Neural progenitor cell (in vitro differentiated cells): Measurements from ENCODE around the gene OSTF1. TPM values are rescaled to one million over a fixed set of nuclear protein-coding genes. Genes with fewer than 3 reads are reported as not detected.
A peak's percentile ranks its signal among the peaks of the same experiment; 100 is the strongest.

ENCODE experiments used
- DNase-seq: peaks from one replicate; pipeline ENCODE4 v3.0.0-alpha.2; 2016; ENCODE audit warnings: low spot score
- H2AFZ ChIP-seq: fragments of 200-600 bp; sonication (generic); replicated peaks from 2 replicates; pipeline ENCODE4 v1.6.1; 2016; ENCODE audit warnings: antibody characterized with exemption
- H3F3A ChIP-seq: fragments of 200-600 bp; sonication (generic); 2 replicates; pipeline ENCODE4 v1.6.1; 2016; ENCODE audit warnings: antibody characterized with exemption, low read depth
- H3K27ac ChIP-seq: fragments of 200-600 bp; sonication (generic); 2 replicates; pipeline ENCODE4 v1.5.1; 2016; ENCODE audit warnings: mild to moderate bottlenecking
- H3K27me3 ChIP-seq: fragments of 200-600 bp; sonication (generic); 2 replicates; pipeline ENCODE4 v1.6.1; 2016; ENCODE audit warnings: mild to moderate bottlenecking, moderate library complexity
- H3K36me3 ChIP-seq: fragments of 200-600 bp; sonication (generic); 2 replicates; pipeline ENCODE4 v1.5.1; 2016
- H3K4me1 ChIP-seq: fragments of 200-600 bp; sonication (generic); 2 replicates; pipeline ENCODE4 v1.6.1; 2016; ENCODE audit warnings: mixed run types
- H3K4me2 ChIP-seq: fragments of 200-600 bp; sonication (generic); 2 replicates; pipeline ENCODE4 v1.6.1; 2016
- H3K4me3 ChIP-seq: fragments of 200-600 bp; sonication (generic); 2 replicates; pipeline ENCODE4 v1.5.1; 2016
- H3K79me2 ChIP-seq: fragments of 200-600 bp; sonication (generic); 2 replicates; pipeline ENCODE4 v1.6.1; 2016; ENCODE audit warnings: low read depth
- H3K9ac ChIP-seq: fragments of 200-600 bp; sonication (generic); 2 replicates; pipeline ENCODE4 v1.6.1; 2016
- H3K9me3 ChIP-seq: fragments of 200-600 bp; sonication (generic); 2 replicates; pipeline ENCODE4 v1.5.1; 2016; ENCODE audit warnings: low read depth
- H4K20me1 ChIP-seq: fragments of 200-600 bp; sonication (generic); 2 replicates; pipeline ENCODE4 v1.6.1; 2016; ENCODE audit warnings: low read depth
- H3K27ac Mint-ChIP-seq: 3 replicates; pipeline ENCODE4 v1.8.0; 2021; ENCODE audit warnings: mixed read lengths
- H3K27me3 Mint-ChIP-seq: 2 replicates; pipeline ENCODE4 v1.8.0; 2022; ENCODE audit warnings: low read depth, mild to moderate bottlenecking, inconsistent platforms, moderate library complexity, mixed read lengths; ENCODE audit not compliant: insufficient read depth
- H3K36me3 Mint-ChIP-seq: 3 replicates; pipeline ENCODE4 v1.8.0; 2021; ENCODE audit warnings: mixed read lengths
- H3K4me1 Mint-ChIP-seq: 3 replicates; pipeline ENCODE4 v1.8.0; 2021; ENCODE audit warnings: mixed read lengths
- H3K4me3 Mint-ChIP-seq: 3 replicates; pipeline ENCODE4 v1.8.0; 2021; ENCODE audit warnings: mild to moderate bottlenecking, moderate library complexity, mixed read lengths
- H3K9me3 Mint-ChIP-seq: 3 replicates; pipeline ENCODE4 v1.8.0; 2020; ENCODE audit warnings: mixed read lengths
- CTCF ChIP-seq: fragments of 200-600 bp; sonication (generic); IDR thresholded peaks from 2 replicates; pipeline ENCODE4 v1.5.1; 2017; ENCODE audit warnings: antibody characterized with exemption, mild to moderate bottlenecking
- EZH2 ChIP-seq: fragments of 200-600 bp; sonication (generic); IDR thresholded peaks from 2 replicates; pipeline ENCODE4 v1.6.1; 2017; ENCODE audit warnings: antibody characterized with exemption, mild to moderate bottlenecking, moderate library complexity
- EZH2phosphoT487 ChIP-seq: fragments of 200-600 bp; sonication (generic); IDR thresholded peaks from 2 replicates; pipeline ENCODE4 v1.6.1; 2017; ENCODE audit warnings: antibody characterized with exemption
- total RNA-seq: library from RNA; depleted of rRNA; stranded (reverse); fragments of >200 nt; gene quantifications from 2 replicates; pipeline ENCODE4 v1.2.3, GENCODE V29; 2015; ENCODE audit warnings: low replicate concordance

OSTF1 gene
- total RNA-seq, 1 donor from 2014 or later, result 1.3 TPM

GRCh38 chr9:75104607-75105006 lies 16.3 kb downstream of the OSTF1 start:
- Mint-ChIP-seq H3K36me3 (no peaks in the 10 kb centered on the region), H3K4me1 (peaks cover 6% of the 10 kb centered on the region), H3K27ac (no peak overlapping the region), H3K9me3 (no peaks in the 10 kb centered on the region), H3K4me3 (no peak overlapping the region), H3K27me3 (peaks cover 5% of the 10 kb centered on the region)
- Histone ChIP-seq H3K27me3 (no peaks in the 10 kb centered on the region), H2AFZ (no peak overlapping the region), H3K36me3 (no peaks in the 10 kb centered on the region), H3K4me3 (no peak overlapping the region), H3K79me2 (no peaks in the 10 kb centered on the region), H3K9me3 (no peaks in the 10 kb centered on the region), H3K27ac (no peak overlapping the region), H3K4me1 (peaks cover 4% of the 10 kb centered on the region), H3K4me2 (no peak overlapping the region), H3K9ac (no peak overlapping the region), H4K20me1 (no peaks in the 10 kb centered on the region), H3F3A (peaks cover 3% of the 10 kb centered on the region)
- no peak for DNase-seq
- TF ChIP-seq EZH2, result no peak

- no peak overlapping the region for H3K27ac Mint-ChIP-seq
- peaks cover 3% of the 10 kb centered on the region for H3F3A ChIP-seq
Observed at GRCh38 chr9:75105019-75105540, 16.8 kb downstream of the OSTF1 start.

GRCh38 chr9:75105841-75106240 lies 17.5 kb downstream of the OSTF1 start:
- Mint-ChIP-seq H3K27me3 (peaks cover 4% of the 10 kb centered on the region), H3K36me3 (no peaks in the 10 kb centered on the region), H3K9me3 (no peaks in the 10 kb centered on the region), H3K4me3 (no peak overlapping the region), H3K4me1 (peaks cover 6% of the 10 kb centered on the region), H3K27ac (peak overlapping the region; percentile 30)
- H3K79me2 ChIP-seq, result no peaks in the 10 kb centered on the region
- H3K9me3 ChIP-seq, result no peaks in the 10 kb centered on the region
- DNase-seq, result no peak
- H3F3A ChIP-seq, result peaks cover under 1% of the 10 kb centered on the region
- peaks cover 4% of the 10 kb centered on the region for H3K4me1 ChIP-seq
- TF ChIP-seq EZH2 (no peak), EZH2phosphoT487 (no peak), CTCF (no peak)
- no peak overlapping the region for H2AFZ ChIP-seq
- H3K4me2 ChIP-seq, result no peak overlapping the region
- H3K36me3 ChIP-seq, result no peaks in the 10 kb centered on the region
- H3K9ac ChIP-seq, result no peak overlapping the region
- no peaks in the 10 kb centered on the region for H3K27me3 ChIP-seq
- H3K4me3 ChIP-seq, result no peak overlapping the region
- H4K20me1 ChIP-seq, result no peaks in the 10 kb centered on the region
- no peak overlapping the region for H3K27ac ChIP-seq

More at GRCh38 chr9:75105019-75105540, 16.8 kb downstream of the OSTF1 start:
- Histone ChIP-seq H3K36me3 (no peaks in the 10 kb centered on the region), H3K4me1 (peaks cover 4% of the 10 kb centered on the region), H3K4me3 (no peak overlapping the region), H4K20me1 (no peaks in the 10 kb centered on the region), H3K79me2 (no peaks in the 10 kb centered on the region), H2AFZ (no peak overlapping the region), H3K9ac (no peak overlapping the region), H3K4me2 (no peak overlapping the region), H3K27ac (no peak overlapping the region), H3K9me3 (no peaks in the 10 kb centered on the region), H3K27me3 (no peaks in the 10 kb centered on the region)
- TF ChIP-seq EZH2phosphoT487 (no peak), EZH2 (no peak), CTCF (no peak)
- Mint-ChIP-seq H3K27me3 (peaks cover 5% of the 10 kb centered on the region), H3K36me3 (no peaks in the 10 kb centered on the region), H3K9me3 (no peaks in the 10 kb centered on the region), H3K4me3 (no peak overlapping the region), H3K4me1 (peaks cover 6% of the 10 kb centered on the region)
- no peak for DNase-seq

GRCh38 chr9:75106857-75107256 lies 18.5 kb downstream of the OSTF1 start:
- Histone ChIP-seq H3K9ac (no peak overlapping the region), H3F3A (no peaks in the 10 kb centered on the region), H3K4me2 (no peak overlapping the region), H3K27ac (no peak overlapping the region), H3K9me3 (no peaks in the 10 kb centered on the region), H3K4me1 (no peaks in the 10 kb centered on the region), H2AFZ (no peak overlapping the region), H3K36me3 (no peaks in the 10 kb centered on the region), H3K27me3 (no peaks in the 10 kb centered on the region), H3K79me2 (no peaks in the 10 kb centered on the region), H4K20me1 (no peaks in the 10 kb centered on the region), H3K4me3 (no peak overlapping the region)
- H3K36me3 Mint-ChIP-seq, result no peaks in the 10 kb centered on the region
- TF ChIP-seq EZH2phosphoT487 (no peak), CTCF (no peak), EZH2 (no peak)
- no peaks in the 10 kb centered on the region for H3K9me3 Mint-ChIP-seq
- no peak overlapping the region for H3K27ac Mint-ChIP-seq
- DNase-seq, result no peak
- H3K27me3 Mint-ChIP-seq, result peaks cover 2% of the 10 kb centered on the region
- H3K4me3 Mint-ChIP-seq, result no peak overlapping the region
- no peaks in the 10 kb centered on the region for H3K4me1 Mint-ChIP-seq
